HepG2 (cell line): ENCODE data around the gene FN1.
A peak's percentile ranks its signal among the peaks of the same experiment; 100 is the strongest.

Experiments
- EP300 ChIP-seq, 3 experiments: sonication (generic) in 1 of 3; formaldehyde crosslinking in 1 of 3; IDR thresholded peaks; 2 replicates each; pipeline versions ENCODE4 v1.5.1 to v1.6.1; 2011 to 2020; ENCODE audit warnings: low read depth in 2 of 3, low read length in 2 of 3, borderline replicate concordance in 1 of 3, improper control_type of control experiment in 1 of 3, mild to moderate bottlenecking in 1 of 3, missing genetic modification reagents in 1 of 3, moderate library complexity in 1 of 3
- HDAC6 ChIP-seq: fragments of 200-600 bp; sonication (generic); IDR thresholded peaks from 2 replicates; pipeline ENCODE4 v1.7.0; 2017; ENCODE audit warnings: mild to moderate bottlenecking, antibody characterized with exemption, low read length, low read depth
- NCOA1 ChIP-seq: sonication (generic); formaldehyde crosslinking; IDR thresholded peaks from 2 replicates; pipeline ENCODE4 v1.9.0; 2021; ENCODE audit warnings: missing genetic modification reagents
- ZEB1 ChIP-seq: IDR thresholded peaks from 2 replicates; pipeline ENCODE4 v1.6.1; 2012; ENCODE audit warnings: mild to moderate bottlenecking, low read depth, inconsistent platforms; ENCODE audit not compliant: insufficient replicate concordance
- ZNF777 ChIP-seq: sonication (generic); formaldehyde crosslinking; IDR thresholded peaks from 2 replicates; pipeline ENCODE4 v1.4.0; 2020; ENCODE audit warnings: missing genetic modification reagents

- TF ChIP-seq EP300 (IDR thresholded peaks at IDR 0.05; ENCODE audit: low read depth in 2 of 2, low read length in 2 of 2) (peak in 1 of 2 experiments; percentile 94; a peak in 2 of 4 replicates), EP300 (CRISPR knock-in tag; IDR thresholded peaks at IDR 0.05; ENCODE audit: borderline replicate concordance) (peak; percentile 81), NCOA1 (no peak), ZNF777 (CRISPR knock-in tag) (0 out of 2 replicates have a peak, but pooled peaks have one; percentile 30), HDAC6 (no peak), ZEB1 (peak; percentile 20)
Measured at GRCh38 chr2:215419769-215420470, 15.9 kb downstream of the FN1 start.
